Keratinocyte (primary cell): ENCODE results near the gene ZNF792. TPM values are rescaled to one million over a fixed set of nuclear protein-coding genes. Genes with fewer than 3 reads are reported as not detected.

Source experiments
- DNase-seq: peaks from one replicate; pipeline ENCODE4 v3.0.0-alpha.2; 2011; ENCODE audit warnings: low read depth, missing footprints, low spot score
- FAIRE-seq: peaks from 2 replicates; lab custom pipeline; 2011; peaks lifted over from hg19 to GRCh38; lab: Jason Lieb, UNC
- H2AFZ ChIP-seq: 2 replicates; pipeline ENCODE4 v1.6.0; 2012; ENCODE audit warnings: low read length, control low read depth, inconsistent platforms; ENCODE audit not compliant: control insufficient read depth
- H3K27ac ChIP-seq: 2 replicates; pipeline ENCODE4 v1.5.1; 2011; ENCODE audit warnings: low read length; ENCODE audit not compliant: control insufficient read depth, insufficient read depth
- H3K27me3 ChIP-seq: 3 replicates; pipeline ENCODE4 v1.6.0; 2011; ENCODE audit warnings: low read length; ENCODE audit not compliant: control insufficient read depth, insufficient read depth; ENCODE audit errors: extremely low read depth
- H3K36me3 ChIP-seq, 2 experiments: 2 replicates in 1 of 2; 3 replicates in 1 of 2; pipeline ENCODE4 v1.5.1; 2011; ENCODE audit warnings: low read length in 2 of 2, mild to moderate bottlenecking in 1 of 2; ENCODE audit not compliant: control insufficient read depth in 2 of 2, insufficient read depth in 2 of 2; ENCODE audit errors: extremely low read depth in 1 of 2
- H3K4me1 ChIP-seq: 3 replicates; pipeline ENCODE4 v1.5.1; 2011; ENCODE audit warnings: low read length; ENCODE audit not compliant: control insufficient read depth, insufficient read depth; ENCODE audit errors: extremely low read depth
- H3K4me2 ChIP-seq: 3 replicates; pipeline ENCODE4 v1.6.0; 2011; ENCODE audit warnings: low read depth, low read length; ENCODE audit not compliant: control insufficient read depth, insufficient read depth; ENCODE audit errors: extremely low read depth
- H3K4me3 ChIP-seq, 3 experiments: fragments of 200-600 bp in 1 of 3; sonication (generic) in 1 of 3; 2 replicates in 2 of 3; 3 replicates in 1 of 3; pipeline ENCODE4 v1.5.1; 2011 to 2016; ENCODE audit warnings: low read length in 3 of 3, mild to moderate bottlenecking in 3 of 3, control low read depth in 2 of 3, inconsistent platforms in 1 of 3, low read depth in 1 of 3, mixed read lengths in 1 of 3, mixed run types in 1 of 3, moderate library complexity in 1 of 3; ENCODE audit not compliant: control insufficient read depth in 2 of 3, insufficient read depth in 2 of 3; ENCODE audit errors: extremely low read depth in 1 of 3
- H3K79me2 ChIP-seq: 2 replicates; pipeline ENCODE4 v1.6.0; 2012; ENCODE audit warnings: low read length; ENCODE audit not compliant: control insufficient read depth, insufficient read depth
- H3K9ac ChIP-seq: 3 replicates; pipeline ENCODE4 v1.6.0; 2011; ENCODE audit warnings: low read length; ENCODE audit not compliant: control insufficient read depth, insufficient read depth; ENCODE audit errors: extremely low read depth
- H3K9me1 ChIP-seq: 3 replicates; pipeline ENCODE4 v1.6.0; 2011; ENCODE audit warnings: low read length; ENCODE audit not compliant: control insufficient read depth, insufficient read depth; ENCODE audit errors: extremely low read depth
- H3K9me3 ChIP-seq: 2 replicates; pipeline ENCODE4 v1.5.1; 2012; ENCODE audit warnings: low read depth, low read length; ENCODE audit not compliant: control insufficient read depth
- H4K20me1 ChIP-seq: 3 replicates; pipeline ENCODE4 v1.6.0; 2011; ENCODE audit warnings: low read length; ENCODE audit not compliant: control insufficient read depth, insufficient read depth; ENCODE audit errors: extremely low read depth
- EZH2 ChIP-seq: IDR thresholded peaks from one replicate; pipeline ENCODE4 v1.6.1; 2012; ENCODE audit warnings: inconsistent platforms, mild to moderate bottlenecking, low read length, moderate library complexity
- dilution Hi-C: fragments of 300-500 bp; cut with MboI; formaldehyde crosslinking; loops from one replicate; pipeline ENCODE4 v1.7.0; 2020; ENCODE audit warnings: low sequenced_read_pairs; ENCODE audit not compliant: extremely low pct_ligation_motif_present
- polyA plus RNA-seq, 5 experiments: library from polyadenylated mRNA; depleted of rRNA in 3 of 5; stranded (reverse) in 3 of 5; stranded (forward) in 1 of 5; unstranded in 1 of 5; fragments of >200 nt; gene quantifications; 1 replicate in 1 of 5; 2 replicates in 3 of 5; 3 replicates in 1 of 5; pipeline versions ENCODE4 v1.2.1 to v1.2.3, GENCODE V29; 2011 to 2012; ENCODE audit warnings: missing spikeins in 2 of 5, low read depth in 1 of 5, low replicate concordance in 1 of 5
- TF ChIP-seq, protein P1 (sequence below), 3 experiments: IDR thresholded peaks in 1 of 3; conservative IDR thresholded peaks in 1 of 3; optimal IDR thresholded peaks in 1 of 3; 2 replicates in 2 of 3; 3 replicates in 1 of 3; pipeline versions ENCODE3 to v1.5.1; 2011; ENCODE audit warnings: low read length in 3 of 3, mild to moderate bottlenecking in 3 of 3, moderate library complexity in 2 of 3, control low read depth in 1 of 3, inconsistent platforms in 1 of 3; ENCODE audit not compliant: insufficient read depth in 2 of 3; ENCODE audit errors: extremely low read depth in 1 of 3

The ZNF792 gene
- polyA plus RNA-seq, 1 donor (not counting 4 experiments of a cell fraction or from before 2014, with no cell fraction given) = 1.9 TPM

DNA sequence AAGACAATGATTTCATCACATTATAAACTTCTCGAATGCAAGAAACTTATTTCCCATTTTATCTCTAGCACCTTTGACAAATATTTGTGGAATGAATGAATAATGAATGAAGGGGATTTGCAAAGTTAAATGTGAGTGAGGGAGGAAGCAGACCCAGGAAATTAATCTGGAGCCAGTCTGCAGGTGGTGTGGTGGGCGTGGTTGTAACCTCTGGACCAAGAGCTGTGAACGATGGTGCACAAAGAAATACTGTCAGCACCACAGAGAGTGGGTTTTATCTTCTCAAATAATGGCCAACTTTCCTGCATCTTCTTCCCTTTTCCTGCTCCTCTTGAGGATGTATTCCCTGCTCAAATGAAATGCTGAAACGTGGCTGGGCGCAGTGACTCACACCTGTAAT lies 11.0 kb upstream of the ZNF792 start:
- H3K9me1 ChIP-seq = no peaks in the 10 kb centered on the region
- no peak overlapping the region for H2AFZ ChIP-seq
- dilution Hi-C loops = no loop called here
- no peak for FAIRE-seq
- H3K4me3 ChIP-seq = no peak overlapping the region
- H3K27ac ChIP-seq = no peak overlapping the region
- TF ChIP-seq, protein P1, sequence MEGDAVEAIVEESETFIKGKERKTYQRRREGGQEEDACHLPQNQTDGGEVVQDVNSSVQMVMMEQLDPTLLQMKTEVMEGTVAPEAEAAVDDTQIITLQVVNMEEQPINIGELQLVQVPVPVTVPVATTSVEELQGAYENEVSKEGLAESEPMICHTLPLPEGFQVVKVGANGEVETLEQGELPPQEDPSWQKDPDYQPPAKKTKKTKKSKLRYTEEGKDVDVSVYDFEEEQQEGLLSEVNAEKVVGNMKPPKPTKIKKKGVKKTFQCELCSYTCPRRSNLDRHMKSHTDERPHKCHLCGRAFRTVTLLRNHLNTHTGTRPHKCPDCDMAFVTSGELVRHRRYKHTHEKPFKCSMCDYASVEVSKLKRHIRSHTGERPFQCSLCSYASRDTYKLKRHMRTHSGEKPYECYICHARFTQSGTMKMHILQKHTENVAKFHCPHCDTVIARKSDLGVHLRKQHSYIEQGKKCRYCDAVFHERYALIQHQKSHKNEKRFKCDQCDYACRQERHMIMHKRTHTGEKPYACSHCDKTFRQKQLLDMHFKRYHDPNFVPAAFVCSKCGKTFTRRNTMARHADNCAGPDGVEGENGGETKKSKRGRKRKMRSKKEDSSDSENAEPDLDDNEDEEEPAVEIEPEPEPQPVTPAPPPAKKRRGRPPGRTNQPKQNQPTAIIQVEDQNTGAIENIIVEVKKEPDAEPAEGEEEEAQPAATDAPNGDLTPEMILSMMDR (optimal IDR thresholded peaks at IDR 0.05 in 1 of 3, IDR thresholded peaks at IDR 0.05 in 1 of 3, conservative IDR thresholded peaks at IDR 0.05 in 1 of 3; ENCODE audit: extremely low read depth in 1 of 3, insufficient read depth in 2 of 3, low read length in 3 of 3) = no peak
- TF ChIP-seq EZH2 = no peak
- H3K36me3 ChIP-seq = no peaks in the 10 kb centered on the region
- H4K20me1 ChIP-seq = no peaks in the 10 kb centered on the region
- no peaks in the 10 kb centered on the region for H3K79me2 ChIP-seq
- H3K9me3 ChIP-seq = peaks cover 5% of the 10 kb centered on the region
- no peak overlapping the region for H3K9ac ChIP-seq
- DNase-seq = no peak
- H3K4me2 ChIP-seq = no peak overlapping the region
- no peaks in the 10 kb centered on the region for H3K4me1 ChIP-seq
- peaks cover 5% of the 10 kb centered on the region for H3K27me3 ChIP-seq

DNA sequence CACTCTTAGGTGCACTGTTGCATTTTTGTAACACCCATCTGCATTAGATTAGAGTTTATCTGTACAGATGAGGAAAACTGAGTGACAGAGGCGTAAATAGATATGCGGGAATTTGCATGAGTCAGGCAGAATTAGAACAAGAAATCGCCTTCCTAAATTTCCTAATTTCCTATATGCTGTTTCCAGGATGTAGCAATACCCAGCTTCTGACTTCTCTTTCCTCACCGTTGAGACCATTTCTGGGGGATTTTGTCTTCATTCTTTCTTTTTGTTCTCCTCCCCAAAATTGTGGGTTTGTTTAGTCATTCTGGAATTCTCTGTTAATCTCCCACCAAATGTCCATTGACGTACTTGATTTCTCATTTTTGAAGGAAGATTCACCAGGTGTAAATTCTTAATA lies 10.6 kb upstream of the ZNF792 start:
- TF ChIP-seq, protein P1 (optimal IDR thresholded peaks at IDR 0.05 in 1 of 3, IDR thresholded peaks at IDR 0.05 in 1 of 3, conservative IDR thresholded peaks at IDR 0.05 in 1 of 3; ENCODE audit: extremely low read depth in 1 of 3, insufficient read depth in 2 of 3, low read length in 3 of 3) = no peak
- TF ChIP-seq EZH2 = no peak
- Histone ChIP-seq H3K9me1 (no peaks in the 10 kb centered on the region), H3K27ac (no peak overlapping the region), H3K27me3 (peaks cover 5% of the 10 kb centered on the region), H3K9me3 (peaks cover 5% of the 10 kb centered on the region), H2AFZ (no peak overlapping the region), H4K20me1 (no peaks in the 10 kb centered on the region), H3K4me1 (no peaks in the 10 kb centered on the region), H3K36me3 (no peaks in the 10 kb centered on the region), H3K79me2 (no peaks in the 10 kb centered on the region), H3K9ac (no peak overlapping the region), H3K4me3 (no peak overlapping the region), H3K4me2 (no peak overlapping the region)
- dilution Hi-C loops = no loop called here
- FAIRE-seq = no peak
- DNase-seq = no peak
